ENCODE measurements around the gene CAMK2D.
A peak's percentile ranks its signal among the peaks of the same experiment; 100 is the strongest.

The CAMK2D gene

GRCh38 chr4:113682730-113683537 is 78.6 kb downstream of the CAMK2D start:
- DNase-seq (ENCODE audit: low read depth), result peak; percentile 31

- DNase-seq (ENCODE audit: low read depth), result no peak
Measured at GRCh38 chr4:113678641-113679040, 82.9 kb downstream of the CAMK2D start.

- no peak for DNase-seq (ENCODE audit: low read depth)
Measured at GRCh38 chr4:113677325-113677724, 84.2 kb downstream of the CAMK2D start.

GRCh38 chr4:113675731-113676697 is 85.5 kb downstream of the CAMK2D start:
- no peak for DNase-seq (ENCODE audit: low read depth)

GRCh38 chr4:113674733-113675132 is 86.8 kb downstream of the CAMK2D start:
- DNase-seq (ENCODE audit: low read depth), result no peak

- no peak for DNase-seq (ENCODE audit: low read depth)
Measured at GRCh38 chr4:113674251-113674650, 87.3 kb downstream of the CAMK2D start.

- DNase-seq (ENCODE audit: low read depth), result no peak
Measured at GRCh38 chr4:113673450-113673849, 88.1 kb downstream of the CAMK2D start.

- DNase-seq (ENCODE audit: low read depth), result no peak
Measured at GRCh38 chr4:113666386-113667114, 95.0 kb downstream of the CAMK2D start.

GRCh38 chr4:113665036-113665435 is 96.5 kb downstream of the CAMK2D start:
- DNase-seq (ENCODE audit: low read depth), result no peak

- DNase-seq (ENCODE audit: low read depth), result no peak
Measured at GRCh38 chr4:113662581-113662980, 99.0 kb downstream of the CAMK2D start.

- no peak for DNase-seq (ENCODE audit: low read depth)
Measured at GRCh38 chr4:113659127-113659526, 102.4 kb downstream of the CAMK2D start.

- DNase-seq (ENCODE audit: low read depth), result no peak
Measured at GRCh38 chr4:113657586-113658233, 103.8 kb downstream of the CAMK2D start.

GRCh38 chr4:113653871-113654270 is 107.7 kb downstream of the CAMK2D start:
- DNase-seq (ENCODE audit: low read depth), result no peak

GRCh38 chr4:113646442-113646822 is 115.1 kb downstream of the CAMK2D start:
- no peak for DNase-seq (ENCODE audit: low read depth)

- DNase-seq (ENCODE audit: low read depth), result no peak
Measured at GRCh38 chr4:113645771-113646441, 115.6 kb downstream of the CAMK2D start.

- no peak for DNase-seq (ENCODE audit: low read depth)
Measured at GRCh38 chr4:113645288-113645687, 116.2 kb downstream of the CAMK2D start.

- no peak for DNase-seq (ENCODE audit: low read depth)
Measured at GRCh38 chr4:113644398-113644797, 117.1 kb downstream of the CAMK2D start.

GRCh38 chr4:113643505-113643904 is 118.0 kb downstream of the CAMK2D start:
- no peak for DNase-seq (ENCODE audit: low read depth)

- DNase-seq (ENCODE audit: low read depth), result no peak
Measured at GRCh38 chr4:113641025-113641431, 120.5 kb downstream of the CAMK2D start.

GRCh38 chr4:113639326-113639725 is 122.2 kb downstream of the CAMK2D start:
- DNase-seq (ENCODE audit: low read depth), result no peak

- no peak for DNase-seq (ENCODE audit: low read depth)
Measured at GRCh38 chr4:113638562-113638832, 123.0 kb downstream of the CAMK2D start.
